ENCODE data around the gene PIN4.
A peak's percentile ranks its signal among the peaks of the same experiment; 100 is the strongest.

PIN4 gene

GRCh38 chrX:72176981-72177380 lies 4.6 kb upstream of the PIN4 start:
- Histone ChIP-seq H2AFZ (ENCODE audit: low read depth, low read length) (no peak overlapping the region), H3K4me2 (ENCODE audit: low read length) (no peak overlapping the region), H3K27ac (ENCODE audit: low read length) (no peak overlapping the region), H3K79me2 (ENCODE audit: low read length) (peaks cover 4% of the 10 kb centered on the region), H3K4me1 (ENCODE audit: low read length) (peaks cover 6% of the 10 kb centered on the region; the same call in 1 of the 2 replicates), H3K9ac (ENCODE audit: low read length) (no peak overlapping the region), H3K27me3 (ENCODE audit: low read depth, low read length) (no peaks in the 10 kb centered on the region), H3K4me3 (ENCODE audit: low read length) (no peak overlapping the region), H3K9me3 (ENCODE audit: insufficient read depth, low read length) (no peaks in the 10 kb centered on the region), H4K20me1 (ENCODE audit: insufficient read depth, low read length) (no peaks in the 10 kb centered on the region), H3K36me3 (replicated peaks; ENCODE audit: low read depth, low read length) (no peaks in the 10 kb centered on the region)
- TF ChIP-seq CTCF (IDR thresholded peaks at IDR 0.05; ENCODE audit: low read depth, low read length): no peak
- no peak for TF ChIP-seq EZH2phosphoT487 (IDR thresholded peaks at IDR 0.05; ENCODE audit: low read depth)

GRCh38 chrX:72180539-72180938 lies 1.0 kb upstream of the PIN4 start:
- peak overlapping the region; percentile 95 for H3K4me3 ChIP-seq (ENCODE audit: low read length)
- H3K79me2 ChIP-seq (ENCODE audit: low read length): peaks cover 19% of the 10 kb centered on the region
- peak overlapping the region; percentile 81 for H3K27ac ChIP-seq (ENCODE audit: low read length)
- H3K27me3 ChIP-seq (ENCODE audit: low read depth, low read length): no peaks in the 10 kb centered on the region
- no peaks in the 10 kb centered on the region for H3K36me3 ChIP-seq (replicated peaks; ENCODE audit: low read depth, low read length)
- H4K20me1 ChIP-seq (ENCODE audit: insufficient read depth, low read length): no peaks in the 10 kb centered on the region
- H3K9ac ChIP-seq (ENCODE audit: low read length): peak overlapping the region; percentile 94
- TF ChIP-seq EZH2phosphoT487 (IDR thresholded peaks at IDR 0.05; ENCODE audit: low read depth) (no peak), CTCF (IDR thresholded peaks at IDR 0.05; ENCODE audit: low read depth, low read length) (no peak)
- peak overlapping the region; percentile 91 for H3K4me2 ChIP-seq (ENCODE audit: low read length)
- H3K4me1 ChIP-seq (ENCODE audit: low read length): peaks cover 14% of the 10 kb centered on the region
- no peaks in the 10 kb centered on the region for H3K9me3 ChIP-seq (ENCODE audit: insufficient read depth, low read length)
- peak overlapping the region; percentile 96 for H2AFZ ChIP-seq (ENCODE audit: low read depth, low read length)

GRCh38 chrX:72182924-72183323 lies 1.4 kb downstream of the PIN4 start:
- Histone ChIP-seq H3K27ac (ENCODE audit: low read length) (no peak overlapping the region), H3K27me3 (ENCODE audit: low read depth, low read length) (no peaks in the 10 kb centered on the region), H3K9me3 (ENCODE audit: insufficient read depth, low read length) (no peaks in the 10 kb centered on the region), H3K4me1 (ENCODE audit: low read length) (peaks cover 14% of the 10 kb centered on the region), H4K20me1 (ENCODE audit: insufficient read depth, low read length) (no peaks in the 10 kb centered on the region), H3K9ac (ENCODE audit: low read length) (no peak overlapping the region), H3K4me2 (ENCODE audit: low read length) (peak overlapping the region; percentile 82), H3K36me3 (replicated peaks; ENCODE audit: low read depth, low read length) (no peaks in the 10 kb centered on the region), H2AFZ (ENCODE audit: low read depth, low read length) (no peak overlapping the region), H3K79me2 (ENCODE audit: low read length) (peaks cover 19% of the 10 kb centered on the region), H3K4me3 (ENCODE audit: low read length) (peak overlapping the region; percentile 95; the same call in 1 of the 2 replicates)
- TF ChIP-seq EZH2phosphoT487 (IDR thresholded peaks at IDR 0.05; ENCODE audit: low read depth) (no peak), CTCF (IDR thresholded peaks at IDR 0.05; ENCODE audit: low read depth, low read length) (no peak)

GRCh38 chrX:72201836-72202536 lies 20.4 kb downstream of the PIN4 start:
- TF ChIP-seq CTCF (IDR thresholded peaks at IDR 0.05; ENCODE audit: low read depth, low read length): no peak
- TF ChIP-seq EZH2phosphoT487 (IDR thresholded peaks at IDR 0.05; ENCODE audit: low read depth): no peak
- peaks cover 15% of the 10 kb centered on the region for H3K36me3 ChIP-seq (replicated peaks; ENCODE audit: low read depth, low read length)
- H3K79me2 ChIP-seq (ENCODE audit: low read length): no peaks in the 10 kb centered on the region; the same call in 1 of the 2 replicates
- H3K27me3 ChIP-seq (ENCODE audit: low read depth, low read length): no peaks in the 10 kb centered on the region
- no peak overlapping the region for H3K27ac ChIP-seq (ENCODE audit: low read length)
- no peaks in the 10 kb centered on the region for H4K20me1 ChIP-seq (ENCODE audit: insufficient read depth, low read length)
- H3K4me2 ChIP-seq (ENCODE audit: low read length): no peak overlapping the region
- no peak overlapping the region for H3K4me3 ChIP-seq (ENCODE audit: low read length)
- H3K9me3 ChIP-seq (ENCODE audit: insufficient read depth, low read length): no peaks in the 10 kb centered on the region
- H3K4me1 ChIP-seq (ENCODE audit: low read length): no peaks in the 10 kb centered on the region
- no peak overlapping the region for H3K9ac ChIP-seq (ENCODE audit: low read length)
- H2AFZ ChIP-seq (ENCODE audit: low read depth, low read length): no peak overlapping the region
